GM12878 (cell line): Measurements from ENCODE around the gene DYNC1H1. TPM values are rescaled to one million over a fixed set of nuclear protein-coding genes. Genes with fewer than 3 reads are reported as not detected.

Experiments
- ATAC-seq: fragments of 200-7000 bp; cut with Tn5 transposase; 3 replicates; pipeline ENCODE4 v1.9.1; 2020; ENCODE audit warnings: mild to moderate bottlenecking, moderate library complexity
- BruUV-seq: library from RNA; stranded (reverse); fragments of 400-500 nt; replicated peaks from 2 replicates; lab custom pipeline; 2021; lab: Mats Ljungman, UMichigan
- CTCF ChIA-PET: fragments of 300-600 bp; sonication (Branson Sonifier 250); formaldehyde crosslinking; extraction: SDS; loops from one replicate; lab custom pipeline; 2021; ENCODE audit warnings: inconsistent platforms; lab: Yijun Ruan, JAX
- POLR2A ChIA-PET: fragments of 350-600 bp; formaldehyde crosslinking; extraction: SDS; loops from one replicate; lab custom pipeline; 2021; ENCODE audit warnings: inconsistent platforms; lab: Charles Lee
- RAD21 ChIA-PET: fragments of 300-600 bp; sonication (Branson Sonifier 250); formaldehyde crosslinking; loops from one replicate; lab custom pipeline; 2023; ENCODE audit warnings: antibody characterized with exemption; ENCODE audit not compliant: unreplicated experiment; lab: Charles Lee
- SMC1A ChIA-PET: fragments of 300-600 bp; sonication (Branson Sonifier 250); formaldehyde crosslinking; loops from one replicate; lab custom pipeline; 2023; ENCODE audit not compliant: unreplicated experiment, uncharacterized antibody; lab: Charles Lee
- DNase-seq: peaks from one replicate; pipeline ENCODE4 v3.0.0-alpha.2; 2011; ENCODE audit warnings: low read depth, low spot score
- FAIRE-seq: peaks from 3 replicates; lab custom pipeline; 2011; peaks lifted over from hg19 to GRCh38; lab: Jason Lieb, UNC
- H2AFZ ChIP-seq: 2 replicates; pipeline ENCODE4 v1.6.0; 2011; ENCODE audit warnings: low read depth, low read length, control low read depth; ENCODE audit not compliant: control insufficient read depth
- H3K27ac ChIP-seq: 2 replicates; pipeline ENCODE4 v1.5.1; 2011; ENCODE audit warnings: control low read depth; ENCODE audit not compliant: control insufficient read depth, insufficient read depth
- H3K27me3 ChIP-seq, 2 experiments: replicated peaks in 1 of 2; 2 replicates each; pipeline versions ENCODE4 v1.6.0 to v1.6.1; 2011; ENCODE audit warnings: low read length in 1 of 2; ENCODE audit not compliant: control insufficient read depth in 2 of 2, insufficient read depth in 2 of 2
- H3K36me3 ChIP-seq, 2 experiments: 2 replicates each; pipeline ENCODE4 v1.5.1; 2011; ENCODE audit warnings: low read length in 1 of 2; ENCODE audit not compliant: control insufficient read depth in 2 of 2, insufficient read depth in 2 of 2
- H3K4me1 ChIP-seq: 2 replicates; pipeline ENCODE4 v1.6.1; 2011; ENCODE audit warnings: mild to moderate bottlenecking, low read length, moderate library complexity, mixed read lengths; ENCODE audit not compliant: control insufficient read depth, insufficient read depth
- H3K4me2 ChIP-seq: 2 replicates; pipeline ENCODE4 v1.6.0; 2011; ENCODE audit warnings: control low read depth; ENCODE audit not compliant: control insufficient read depth, insufficient read depth
- H3K4me3 ChIP-seq: fragments of 200-600 bp; sonication (generic); 2 replicates; pipeline ENCODE4 v1.5.1; 2016
- H3K79me2 ChIP-seq: 2 replicates; pipeline ENCODE4 v1.6.0; 2011; ENCODE audit warnings: low read length; ENCODE audit not compliant: control insufficient read depth, insufficient read depth
- H3K9ac ChIP-seq: 2 replicates; pipeline ENCODE4 v1.8.0; 2011; ENCODE audit warnings: low read length, control low read depth, mixed read lengths; ENCODE audit not compliant: control insufficient read depth, insufficient read depth
- H3K9me3 ChIP-seq: replicated peaks from 3 replicates; pipeline ENCODE4 v1.5.1; 2011; ENCODE audit warnings: mild to moderate bottlenecking, low read length; ENCODE audit not compliant: control insufficient read depth, insufficient read depth
- H4K20me1 ChIP-seq: 2 replicates; pipeline ENCODE4 v1.6.0; 2011; ENCODE audit not compliant: control insufficient read depth, insufficient read depth
- BCL11A ChIP-seq: IDR thresholded peaks from 2 replicates; pipeline ENCODE4 v1.6.1; 2011; ENCODE audit warnings: low read depth, low read length
- BCLAF1 ChIP-seq: fragments of 450-650 bp; IDR thresholded peaks from 2 replicates; pipeline ENCODE4 v1.6.1; 2017; ENCODE audit warnings: antibody characterized with exemption, mild to moderate bottlenecking, moderate library complexity
- CHD2 ChIP-seq: IDR thresholded peaks from 2 replicates; pipeline ENCODE4 v1.6.1; 2011; ENCODE audit warnings: low read depth, low read length, improper control_type of control experiment, borderline replicate concordance
- DPF2 ChIP-seq: fragments of 450-650 bp; IDR thresholded peaks from 2 replicates; pipeline ENCODE4 v1.6.1; 2017; ENCODE audit warnings: mild to moderate bottlenecking
- EZH2 ChIP-seq: IDR thresholded peaks from 2 replicates; pipeline ENCODE4 v1.6.1; 2012; ENCODE audit warnings: low read depth, mild to moderate bottlenecking, control low read depth, inconsistent platforms, low read length, borderline replicate concordance; ENCODE audit not compliant: control insufficient read depth
- GABPA ChIP-seq: IDR thresholded peaks from 2 replicates; pipeline ENCODE4 v1.6.1; 2014; ENCODE audit warnings: antibody characterized with exemption, low read depth, mild to moderate bottlenecking, inconsistent platforms
- HCFC1 ChIP-seq: fragments of 150-350 bp; IDR thresholded peaks from 2 replicates; pipeline ENCODE4 v1.6.1; 2014; ENCODE audit warnings: low read length
- HDAC6 ChIP-seq: fragments of 200-600 bp; sonication (generic); IDR thresholded peaks from one replicate; pipeline ENCODE4 v1.8.0; 2017; ENCODE audit warnings: antibody characterized with exemption; ENCODE audit not compliant: unreplicated experiment
- IKZF2 ChIP-seq, 2 experiments: fragments of 450-650 bp; IDR thresholded peaks; 2 replicates each; pipeline ENCODE4 v1.6.1; 2017; ENCODE audit warnings: mild to moderate bottlenecking in 2 of 2, moderate library complexity in 2 of 2
- JUND ChIP-seq: IDR thresholded peaks from 2 replicates; pipeline ENCODE4 v1.6.1; 2012; ENCODE audit warnings: low read depth, mild to moderate bottlenecking, low read length, improper control_type of control experiment, moderate library complexity
- NFIC ChIP-seq: IDR thresholded peaks from 2 replicates; pipeline ENCODE4 v1.6.1; 2012; ENCODE audit warnings: low read depth, mild to moderate bottlenecking, inconsistent platforms, low read length, moderate library complexity
- NFYB ChIP-seq: IDR thresholded peaks from 2 replicates; pipeline ENCODE4 v1.6.1; 2011; ENCODE audit warnings: low read depth, mild to moderate bottlenecking, low read length, improper control_type of control experiment, moderate library complexity; ENCODE audit not compliant: insufficient read depth
- NRF1 ChIP-seq: conservative IDR thresholded peaks from 2 replicates; pipeline ENCODE4 v1.6.1; 2011; ENCODE audit warnings: mild to moderate bottlenecking, low read depth, low read length, improper control_type of control experiment
- PML ChIP-seq: IDR thresholded peaks from 2 replicates; pipeline ENCODE4 v1.6.1; 2012; ENCODE audit warnings: low read length, inconsistent platforms
- POU2F2 ChIP-seq: IDR thresholded peaks from 3 replicates; pipeline ENCODE4 v1.6.1; 2011; ENCODE audit warnings: low read depth, mild to moderate bottlenecking, low read length, borderline replicate concordance
- RB1 ChIP-seq: fragments of 450-650 bp; formaldehyde crosslinking; IDR thresholded peaks from 2 replicates; pipeline ENCODE4 v1.6.1; 2017; ENCODE audit warnings: mild to moderate bottlenecking, borderline replicate concordance
- TBL1XR1 ChIP-seq: IDR thresholded peaks from 2 replicates; pipeline ENCODE4 v1.6.1; 2012; ENCODE audit warnings: low read depth, low read length, improper control_type of control experiment
- ZBED1 ChIP-seq: IDR thresholded peaks from 2 replicates; pipeline ENCODE4 v1.6.1; 2016; ENCODE audit warnings: borderline replicate concordance
- ZNF207 ChIP-seq: fragments of 450-650 bp; IDR thresholded peaks from 2 replicates; pipeline ENCODE4 v1.6.1; 2014; ENCODE audit warnings: antibody characterized with exemption, mild to moderate bottlenecking, borderline replicate concordance
- ZNF217 ChIP-seq: fragments of 450-650 bp; IDR thresholded peaks from 2 replicates; pipeline ENCODE4 v1.6.1; 2017; ENCODE audit warnings: antibody characterized with exemption, mild to moderate bottlenecking
- WGBS: methylation state at CpG from one replicate; pipeline ENCODE4 v1.1.6; 2016; ENCODE audit warnings: low lambda C conversion rate; ENCODE audit not compliant: insufficient replicate concordance, insufficient coverage; ENCODE audit errors: missing lambda C conversion rate; 5-methylcytosine and 5-hydroxymethylcytosine counted together
- in situ Hi-C: fragments of 300-500 bp; cut with MboI; formaldehyde crosslinking; loops from 9 replicates; pipeline ENCODE4 v1.14.3; 2018; ENCODE audit warnings: mixed read lengths
- intact Hi-C: fragments of 100-400 bp; cut with micrococcal nuclease; formaldehyde crosslinking; loops from one replicate; pipeline ENCODE4 v1.14.2; 2022; ENCODE audit not compliant: unreplicated experiment
- polyA plus RNA-seq, 11 experiments: library from polyadenylated mRNA; depleted of rRNA in 4 of 11; unstranded in 6 of 11; stranded (reverse) in 5 of 11; fragments of >200 nt; fragmentation: Nextera tagmentation in 4 of 11; fragmentation: Illumina TruSeq in 1 of 11; extraction: Ambion mirVana in 4 of 11; extraction: Trizol in 1 of 11; gene quantifications; 1 replicate in 1 of 11; 2 replicates in 10 of 11; pipeline versions ENCODE4 v1.2.1 to v1.2.3, GENCODE V29; 2011 to 2016; ENCODE audit warnings: inconsistent platforms in 2 of 11, missing spikeins in 2 of 11, low read depth in 1 of 11
- total RNA-seq, 4 experiments: library from RNA; depleted of rRNA in 3 of 4; stranded (reverse); fragments of >200 nt in 3 of 4; fragmentation: Illumina TruSeq in 1 of 4; extraction: Trizol in 1 of 4; gene quantifications; 2 replicates each; pipeline versions ENCODE4 v1.2.1 to v1.2.3, GENCODE V29; 2013 to 2021

Gene DYNC1H1
- total and polyA plus RNA-seq, 10 of the 15 experiments (the other 5 are each of a cell fraction or from before 2014, with no cell fraction given): 38.4 to 291 (median 111) TPM

DNA sequence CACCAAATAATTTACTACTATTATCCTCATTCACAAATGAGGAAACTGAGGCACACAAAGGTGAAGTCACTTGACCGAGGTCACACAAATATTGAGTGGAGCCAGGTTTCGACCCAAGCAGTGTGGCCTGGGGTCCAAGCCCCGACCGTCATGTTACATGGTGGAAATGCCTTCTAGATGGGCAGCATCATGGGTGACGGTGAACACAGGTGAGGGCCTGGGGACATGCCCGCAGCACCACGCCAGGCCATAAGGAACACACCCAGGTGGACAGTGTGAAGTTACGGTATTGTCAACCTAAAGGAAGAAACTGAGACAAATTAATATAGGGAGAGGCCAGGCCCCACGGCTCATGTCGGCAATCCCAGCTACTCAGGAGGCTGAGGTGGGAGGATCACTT is 35.3 kb upstream of the DYNC1H1 start (continued):
- TF ChIP-seq ZBED1 (no peak), DPF2 (no peak), BCL11A (no peak), GABPA (no peak)

DNA sequence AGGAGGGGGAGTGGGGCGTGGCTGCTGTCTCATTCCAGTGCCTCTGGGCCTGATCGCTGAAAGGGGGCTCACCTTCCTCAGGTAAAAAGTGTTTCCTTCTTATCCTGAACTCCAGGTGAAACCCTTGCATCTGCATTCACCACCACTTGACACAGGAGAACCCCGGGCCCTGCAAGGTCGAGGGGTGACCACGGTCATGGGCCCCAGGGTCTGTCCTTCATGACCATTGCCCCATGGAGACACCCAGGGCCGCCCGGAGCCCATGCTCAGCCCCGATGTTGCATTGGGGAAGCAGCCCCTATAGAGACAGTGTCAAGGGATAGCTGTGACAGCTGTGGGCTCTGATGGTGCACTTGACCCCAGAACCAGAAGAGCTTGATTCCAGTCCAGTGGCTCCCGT is 34.4 kb upstream of the DYNC1H1 start:
- FAIRE-seq: no peak
- H3K36me3 ChIP-seq: peaks cover 0 to 4% of the 10 kb centered on the region in 2 experiments; a peak in 1 of 4 replicates
- no peak overlapping the region for H2AFZ ChIP-seq
- WGBS: 89% methylated on average over 9 of the region's 9 CpGs
- no peak overlapping the region for H3K4me3 ChIP-seq
- H3K9me3 ChIP-seq: no peaks in the 10 kb centered on the region
- TF ChIP-seq CHD2 (no peak), NFIC (no peak), RB1 (no peak), PML (no peak), NFYB (no peak), ZNF207 (no peak), HDAC6 (no peak), BCLAF1 (no peak), JUND (no peak), ZNF217 (no peak), HCFC1 (no peak), TBL1XR1 (no peak), ZBED1 (no peak), IKZF2 (IDR thresholded peaks at IDR 0.05) (no peak), POU2F2 (no peak), NRF1 (no peak), EZH2 (no peak)
- TF ChIP-seq, all 136 proteins: peak for 0
- Histone ChIP-seq H3K4me2 (no peak overlapping the region), H3K4me1 (no peaks in the 10 kb centered on the region), H3K27me3 (no peaks in the 10 kb centered on the region), H3K27ac (no peak overlapping the region), H4K20me1 (no peaks in the 10 kb centered on the region), H3K79me2 (no peaks in the 10 kb centered on the region), H3K9ac (no peak overlapping the region)
- ATAC-seq (no peak), DNase-seq (no peak)
- RAD21 ChIA-PET: no interaction called here
- BruUV-seq: no TSS peak
- intact Hi-C loops (no loop called here), in situ Hi-C loops (no loop called here)
- POLR2A ChIA-PET: no interaction called here
- SMC1A ChIA-PET: no interaction called here
- CTCF ChIA-PET: interaction anchor here (0.7 to 1.4 kb wide), 2 partner anchors 79 to 159 kb away, joined by 3 read pairs; no protein-coding TSS in a partner anchor
